NOMO-1 (cell line): ENCODE data around the gene WASHC1.
"Not testable (repeated sequence)": the region's sequence is repeated elsewhere in the genome, so short reads cannot be mapped to it uniquely, and the experiment has no call there.

ENCODE experiments used
- DNase-seq, 2 experiments: peaks; one replicate each; lab custom pipeline; 2025; ENCODE audit not compliant: unreplicated experiment in 2 of 2; lab: John Stamatoyannopoulos, UW

WASHC1 gene, protein sequence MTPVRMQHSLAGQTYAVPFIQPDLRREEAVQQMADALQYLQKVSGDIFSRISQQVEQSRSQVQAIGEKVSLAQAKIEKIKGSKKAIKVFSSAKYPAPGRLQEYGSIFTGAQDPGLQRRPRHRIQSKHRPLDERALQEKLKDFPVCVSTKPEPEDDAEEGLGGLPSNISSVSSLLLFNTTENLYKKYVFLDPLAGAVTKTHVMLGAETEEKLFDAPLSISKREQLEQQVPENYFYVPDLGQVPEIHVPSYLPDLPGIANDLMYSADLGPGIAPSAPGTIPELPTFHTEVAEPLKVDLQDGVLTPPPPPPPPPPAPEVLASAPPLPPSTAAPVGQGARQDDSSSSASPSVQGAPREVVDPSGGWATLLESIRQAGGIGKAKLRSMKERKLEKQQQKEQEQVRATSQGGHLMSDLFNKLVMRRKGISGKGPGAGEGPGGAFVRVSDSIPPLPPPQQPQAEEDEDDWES

DNA sequence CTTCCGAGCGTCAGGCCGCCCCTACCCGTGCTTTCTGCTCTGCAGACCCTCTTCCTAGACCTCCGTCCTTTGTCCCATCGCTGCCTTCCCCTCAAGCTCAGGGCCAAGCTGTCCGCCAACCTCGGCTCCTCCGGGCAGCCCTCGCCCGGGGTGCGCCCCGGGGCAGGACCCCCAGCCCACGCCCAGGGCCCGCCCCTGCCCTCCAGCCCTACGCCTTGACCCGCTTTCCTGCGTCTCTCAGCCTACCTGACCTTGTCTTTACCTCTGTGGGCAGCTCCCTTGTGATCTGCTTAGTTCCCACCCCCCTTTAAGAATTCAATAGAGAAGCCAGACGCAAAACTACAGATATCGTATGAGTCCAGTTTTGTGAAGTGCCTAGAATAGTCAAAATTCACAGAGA lies at the start of gene WASHC1:
Gene WASHC1, minus strand, starts transcription at position 101 of the 400 bp plus-strand sequence. CDS start 4,457 bp downstream, outside the sequence.
- DNase-seq, result not testable (repeated sequence)

DNA sequence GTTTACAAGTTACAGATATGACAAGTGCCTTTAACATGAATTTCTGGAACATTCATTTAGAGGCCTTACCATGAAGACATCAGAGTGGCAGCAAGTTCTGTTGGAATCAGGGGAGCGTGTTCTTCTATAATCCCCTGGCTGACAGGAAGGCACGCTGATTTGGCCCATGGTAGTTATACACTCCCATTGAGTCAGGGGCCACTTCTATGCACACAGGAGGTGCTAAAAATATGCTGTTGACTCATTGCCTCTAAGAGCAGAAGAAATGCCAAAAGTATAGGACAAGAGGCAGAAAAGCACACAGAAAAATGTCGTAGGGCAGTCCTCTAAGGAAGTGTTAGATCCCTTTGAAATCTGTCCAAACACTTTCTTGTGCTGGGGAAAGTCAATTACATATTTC lies 49.1 kb upstream of the WASHC1 start:
- DNase-seq, result not testable (repeated sequence)

GRCh38 chr9:76389-76788 lies 47.1 kb upstream of the WASHC1 start:
- not testable (repeated sequence) for DNase-seq

GRCh38 chr9:73900-74525 lies 44.8 kb upstream of the WASHC1 start:
- DNase-seq, result not testable (repeated sequence)

- not testable (repeated sequence) for DNase-seq
These were observed 44.0 kb upstream of the WASHC1 start for GRCh38 chr9:73076-73899.

GRCh38 chr9:63031-63629 lies 33.9 kb upstream of the WASHC1 start:
- DNase-seq, result not testable (repeated sequence)

DNA sequence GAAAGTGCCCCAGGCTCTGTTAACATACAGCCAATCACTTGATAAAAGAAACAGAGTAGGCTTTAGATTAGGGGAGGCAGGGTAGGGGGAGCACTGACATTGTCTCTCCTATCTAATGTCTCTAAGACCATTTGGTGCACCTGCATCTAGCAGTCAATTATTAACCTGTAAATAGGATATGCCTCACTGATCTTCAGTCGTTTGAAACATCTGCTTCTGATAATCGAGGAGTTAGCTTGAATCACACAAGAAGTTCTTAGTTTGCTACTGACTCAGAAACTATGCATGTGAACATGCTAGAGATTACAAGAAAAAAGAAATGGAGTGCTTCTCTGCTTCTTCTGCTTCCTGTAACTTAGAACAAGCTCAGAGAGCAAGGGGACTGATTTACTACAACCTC lies 23.4 kb upstream of the WASHC1 start:
- not testable (repeated sequence) for DNase-seq

- not testable (repeated sequence) for DNase-seq
These were observed 19.1 kb upstream of the WASHC1 start for GRCh38 chr9:48190-48842.

- not testable (repeated sequence) for DNase-seq
These were observed 17.5 kb upstream of the WASHC1 start for GRCh38 chr9:46639-47271.

DNA sequence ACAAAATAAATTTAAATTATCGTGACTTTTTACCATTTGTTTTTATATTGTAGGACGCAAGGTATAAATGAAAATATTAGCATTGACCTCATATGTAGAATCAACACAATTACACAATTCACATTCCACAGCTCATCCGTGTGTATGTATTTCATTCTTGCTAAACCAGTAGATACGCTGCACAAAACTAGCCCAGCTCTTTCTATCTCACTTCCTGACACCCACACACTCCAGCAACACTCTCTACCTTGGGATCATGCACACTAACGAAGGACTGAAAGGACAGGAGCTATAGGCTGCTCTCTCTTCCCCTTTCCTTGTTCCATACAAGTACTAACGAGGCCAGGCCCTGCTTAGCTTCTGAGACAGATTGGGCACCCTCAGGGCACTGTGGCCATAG lies 16.9 kb upstream of the WASHC1 start:
- not testable (repeated sequence) for DNase-seq

GRCh38 chr9:45180-45878 lies 16.1 kb upstream of the WASHC1 start:
- DNase-seq, result not testable (repeated sequence)

DNA sequence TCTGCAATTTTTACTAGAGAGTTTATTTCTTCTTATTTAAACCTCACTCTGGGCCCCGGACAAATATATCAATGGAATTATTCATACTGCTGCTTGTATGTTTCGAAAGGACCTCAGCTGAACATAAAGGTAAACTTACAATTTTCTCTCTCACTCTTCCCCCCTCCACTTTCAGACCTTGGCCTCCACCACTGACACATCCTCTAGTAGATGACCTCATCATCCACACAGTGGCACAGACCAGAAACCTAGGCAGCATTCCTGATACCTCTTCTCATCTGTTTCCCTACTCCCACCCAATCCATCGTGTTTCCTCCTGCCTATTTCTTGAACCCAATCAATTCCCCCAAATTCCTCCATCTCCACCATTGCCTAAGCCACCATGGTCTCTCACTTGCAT lies 15.2 kb upstream of the WASHC1 start:
- not testable (repeated sequence) for DNase-seq

GRCh38 chr9:43636-44035 lies 14.4 kb upstream of the WASHC1 start:
- not testable (repeated sequence) for DNase-seq

DNA sequence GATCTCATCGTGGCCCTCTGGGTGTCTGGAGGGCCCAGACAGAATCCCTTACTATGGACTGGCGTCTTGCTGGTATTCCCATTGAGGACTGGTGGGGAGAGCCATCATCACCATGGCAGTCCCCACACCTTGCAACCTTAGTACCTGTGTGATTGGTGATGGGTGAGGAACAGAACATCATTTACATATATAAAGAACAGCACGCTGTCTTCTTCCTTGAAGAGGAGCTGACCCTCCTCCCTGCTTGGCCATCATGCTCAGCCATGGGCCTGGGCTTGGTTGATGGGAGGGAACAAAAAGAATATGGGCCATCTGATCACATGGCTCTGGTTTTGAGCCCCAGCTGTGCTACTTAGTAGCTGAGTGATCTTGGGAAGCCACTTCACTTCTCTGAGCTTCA lies 13.9 kb upstream of the WASHC1 start:
- not testable (repeated sequence) for DNase-seq

- DNase-seq, result not testable (repeated sequence)
These were observed 12.6 kb upstream of the WASHC1 start for GRCh38 chr9:41819-42218.

DNA sequence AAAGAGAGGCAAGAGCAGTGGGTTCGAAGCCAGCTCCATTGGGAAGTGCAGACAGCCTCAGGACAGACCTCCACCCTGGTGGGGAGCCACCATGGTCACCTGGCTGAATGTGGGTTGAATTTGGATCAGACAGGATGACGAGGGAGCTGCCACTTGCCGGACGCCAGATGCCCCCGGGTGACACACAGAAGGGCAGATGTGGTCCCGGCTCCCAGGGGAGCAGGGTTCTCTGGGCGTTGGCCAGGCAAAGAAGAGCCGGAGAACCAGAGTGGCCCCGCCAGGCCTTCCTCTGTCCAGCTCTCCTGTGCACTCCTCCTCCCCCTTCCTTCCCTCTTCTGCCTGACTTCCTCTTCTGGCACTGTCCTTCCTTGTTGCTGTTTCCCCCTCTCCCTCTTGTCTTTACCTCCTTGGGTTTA lies 12.0 kb upstream of the WASHC1 start:
- DNase-seq, result not testable (repeated sequence)

DNA sequence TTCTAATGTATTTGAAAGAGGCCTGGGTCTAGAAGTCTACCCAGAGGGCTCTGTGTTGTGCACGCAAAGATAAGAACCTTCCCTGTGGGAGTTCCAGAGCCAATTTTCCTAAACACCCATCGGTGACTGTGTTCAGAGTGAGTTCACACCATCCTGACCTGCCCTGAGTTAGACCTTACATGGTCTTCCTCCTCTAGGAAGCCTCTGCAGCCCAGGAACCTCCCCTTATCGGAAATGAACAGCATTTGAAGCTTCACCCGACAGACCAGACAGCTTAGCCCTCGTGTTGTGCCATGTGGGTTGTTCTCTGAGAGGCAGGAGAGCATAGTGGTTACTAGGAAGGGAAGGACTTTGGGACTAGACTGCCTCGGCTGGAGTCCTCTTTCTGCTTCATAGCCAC lies 3.1 kb upstream of the WASHC1 start:
- DNase-seq, result not testable (repeated sequence)

GRCh38 chr9:28775-29174 lies 481 bp downstream of the WASHC1 start:
- DNase-seq, result not testable (repeated sequence)

- not testable (repeated sequence) for DNase-seq
These were observed 7.6 kb downstream of the WASHC1 start for GRCh38 chr9:21621-22020.
